Testis (tissue), 3 donors: Measurements from ENCODE around the gene GATA5. TPM values are rescaled to one million over a fixed set of nuclear protein-coding genes. Genes with fewer than 3 reads are reported as not detected.

ENCODE experiments used
- DNase-seq: peaks from one replicate; pipeline ENCODE4 v3.0.0-alpha.2; 2019
- H3K27ac ChIP-seq, 2 donors: fragments of 200-600 bp; sonication (generic); one replicate each; pipeline ENCODE4 v1.5.1; 2019
- H3K27me3 ChIP-seq: fragments of 200-600 bp; sonication (generic); one replicate; pipeline ENCODE4 v1.5.1; 2019
- H3K36me3 ChIP-seq: fragments of 200-600 bp; sonication (generic); one replicate; pipeline ENCODE4 v1.5.1; 2017; ENCODE audit warnings: low read depth; ENCODE audit errors: missing control alignments
- H3K4me1 ChIP-seq: fragments of 200-600 bp; sonication (generic); one replicate; pipeline ENCODE4 v1.5.1; 2019
- H3K4me3 ChIP-seq, 2 donors: fragments of 200-600 bp; sonication (generic); one replicate each; pipeline ENCODE4 v1.5.1; 2017 to 2019
- H3K9me3 ChIP-seq: fragments of 200-600 bp; sonication (generic); one replicate; pipeline ENCODE4 v1.5.1; 2017
- CTCF ChIP-seq, 3 experiments: fragments of 450-650 bp in 2 of 3; fragments of 200-600 bp in 1 of 3; sonication (generic) in 1 of 3; IDR thresholded peaks; one replicate each; pipeline ENCODE4 v1.5.1; 2016 to 2019; ENCODE audit warnings: antibody characterized with exemption in 3 of 3, mild to moderate bottlenecking in 2 of 3, moderate library complexity in 1 of 3
- POLR2A ChIP-seq: fragments of 450-650 bp; IDR thresholded peaks from one replicate; pipeline ENCODE4 v1.6.1; 2017; ENCODE audit warnings: antibody characterized with exemption, mild to moderate bottlenecking, moderate library complexity
- WGBS, 2 donors: methylation state at CpG; one replicate each; pipeline ENCODE4 v1.1.5; 2018; 5-methylcytosine and 5-hydroxymethylcytosine counted together
- intact Hi-C: fragments of 100-400 bp; cut with DNase I; formaldehyde crosslinking; loops from one replicate; pipeline ENCODE4 v1.15.1; 2023; ENCODE audit warnings: low total_unique reads
- polyA plus RNA-seq: library from polyadenylated mRNA; stranded (reverse); fragments of 350-450 nt; fragmentation: Illumina TruSeq; extraction: RNeasy Lipid Tissue Mini Kit (QIAGEN cat#74804); gene quantifications from one replicate; pipeline ENCODE4 v1.2.3, GENCODE V29; 2014; ENCODE audit warnings: low read depth, low replicate concordance; ENCODE audit not compliant: insufficient read depth
- total RNA-seq, 2 donors: library from RNA; depleted of rRNA; stranded (reverse); fragments of >200 nt; gene quantifications; one replicate each; pipeline ENCODE4 v1.2.3, GENCODE V29; 2016

The GATA5 gene
- total and polyA plus RNA-seq, 3 donors from 2014 or later: 19.0 to 70.6 (median 54.5) TPM

- intact Hi-C loops: no loop called here
- Histone ChIP-seq H3K27ac (no peak overlapping the region), H3K4me3 (no peak overlapping the region), H3K9me3 (no peaks in the 10 kb centered on the region), H3K4me1 (no peaks in the 10 kb centered on the region), H3K36me3 (no peaks in the 10 kb centered on the region), H3K27me3 (no peaks in the 10 kb centered on the region)
- WGBS, 2 donors: 73 to 86% methylated on average over 2 to 21 of the region's 21 CpGs
- no peak for DNase-seq
- no peak for TF ChIP-seq POLR2A
- TF ChIP-seq CTCF (IDR thresholded peaks at IDR 0.05): no peak
Measured at GRCh38 chr20:62425281-62426058, 50.3 kb downstream of the GATA5 start.

GRCh38 chr20:62424249-62425107 lies 51.3 kb downstream of the GATA5 start:
- 65 to 76% methylated on average over 8 to 23 of the region's 23 CpGs for WGBS, 2 donors
- intact Hi-C loops: no loop called here
- Histone ChIP-seq H3K9me3 (no peaks in the 10 kb centered on the region), H3K4me3 (no peak overlapping the region), H3K4me1 (peaks cover 5% of the 10 kb centered on the region), H3K27me3 (no peaks in the 10 kb centered on the region), H3K27ac (no peak overlapping the region), H3K36me3 (no peaks in the 10 kb centered on the region)
- TF ChIP-seq CTCF (IDR thresholded peaks at IDR 0.05) (no peak), POLR2A (no peak)
- no peak for DNase-seq

- intact Hi-C loops: no loop called here
- 47% methylated on average over 10 of the region's 10 CpGs; no CpG with 5 or more reads in 1 of the 2 donors for WGBS, 2 donors
- no peak for TF ChIP-seq POLR2A
- TF ChIP-seq CTCF (IDR thresholded peaks at IDR 0.05): no peak
- DNase-seq: no peak
- no peak overlapping the region for H3K27ac ChIP-seq
- no peaks in the 10 kb centered on the region for H3K27me3 ChIP-seq
- no peak overlapping the region for H3K4me3 ChIP-seq
- H3K4me1 ChIP-seq: peaks cover 6% of the 10 kb centered on the region
- H3K36me3 ChIP-seq: no peaks in the 10 kb centered on the region
- H3K9me3 ChIP-seq: no peaks in the 10 kb centered on the region
Measured at GRCh38 chr20:62423326-62423706, 52.5 kb downstream of the GATA5 start.

GRCh38 chr20:62422636-62423325 lies 53.0 kb downstream of the GATA5 start:
- Histone ChIP-seq H3K9me3 (no peaks in the 10 kb centered on the region), H3K4me3 (no peak overlapping the region), H3K4me1 (peaks cover 6% of the 10 kb centered on the region), H3K27me3 (no peaks in the 10 kb centered on the region), H3K27ac (no peak overlapping the region), H3K36me3 (no peaks in the 10 kb centered on the region)
- DNase-seq: no peak
- TF ChIP-seq POLR2A (no peak), CTCF (IDR thresholded peaks at IDR 0.05) (no peak)
- intact Hi-C loops: no loop called here
- WGBS, 2 donors: 89 to 94% methylated on average over 11 to 20 of the region's 20 CpGs
